Glomerular visceral epithelial cell (primary cell): ENCODE data around the gene DCDC2.
A peak's percentile ranks its signal among the peaks of the same experiment; 100 is the strongest.
"Not testable (repeated sequence)": the region's sequence is repeated elsewhere in the genome, so short reads cannot be mapped to it uniquely, and the experiment has no call there.

Source experiments
- DNase-seq: peaks from one replicate; pipeline ENCODE4 v3.0.0-alpha.2; 2016; ENCODE audit errors: extremely low spot score

DCDC2 gene

GRCh38 chr6:24357336-24358218 lies at the start of gene DCDC2:
Gene DCDC2, minus strand, starts transcription at chr6:24358059. Its CDS starts 309 bp downstream, at chr6:24357750.
- DNase-seq: peak; percentile 84

GRCh38 chr6:24405262-24405661 lies 47.4 kb upstream of the DCDC2 start:
- DNase-seq: no peak

GRCh38 chr6:24403501-24403824 lies 45.6 kb upstream of the DCDC2 start:
- no peak for DNase-seq

DNA sequence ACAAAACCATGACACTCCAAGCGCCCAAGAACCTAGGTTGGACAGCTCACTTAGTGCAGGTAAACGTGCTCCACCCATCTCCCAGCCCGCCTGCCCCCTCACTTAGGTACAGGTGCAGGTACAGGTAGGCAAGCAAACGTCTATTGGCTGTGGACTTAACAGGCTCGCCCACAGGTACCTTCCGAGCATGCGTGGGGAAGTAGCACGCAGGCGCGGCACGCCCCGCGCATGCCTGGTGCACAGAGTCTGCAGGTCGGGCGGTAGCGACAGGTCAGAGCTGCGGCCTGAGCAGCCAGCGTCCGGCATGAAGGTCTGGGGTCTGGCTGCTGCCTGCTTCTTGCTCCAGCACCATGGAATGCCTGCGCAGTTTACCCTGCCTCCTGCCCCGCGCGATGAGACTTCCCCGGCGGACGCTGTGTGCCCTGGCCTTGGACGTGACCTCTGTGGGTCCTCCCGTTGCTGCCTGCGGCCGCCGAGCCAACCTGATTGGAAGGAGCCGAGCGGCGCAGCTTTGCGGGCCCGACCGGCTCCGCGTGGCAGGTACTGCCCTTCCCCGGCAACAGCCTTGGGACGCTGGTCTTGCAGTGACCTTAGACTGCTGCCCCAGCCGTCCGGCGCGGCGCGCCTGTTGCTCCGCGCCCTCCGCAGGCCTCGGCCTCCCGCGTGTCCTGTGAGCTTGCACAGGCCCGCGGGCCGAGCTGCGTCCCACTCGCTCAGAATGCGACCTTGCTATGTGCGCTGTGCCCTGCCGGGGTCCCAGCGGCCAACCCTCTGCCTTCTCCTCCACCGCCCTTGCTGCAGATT lies 45.0 kb upstream of the DCDC2 start, which contains the start of gene MRS2:
Gene MRS2 (plus strand): TSS at position 240 of the 804 bp plus-strand sequence. CDS start 111 bp downstream, at position 351.
- peak; percentile 82 for DNase-seq

DNA sequence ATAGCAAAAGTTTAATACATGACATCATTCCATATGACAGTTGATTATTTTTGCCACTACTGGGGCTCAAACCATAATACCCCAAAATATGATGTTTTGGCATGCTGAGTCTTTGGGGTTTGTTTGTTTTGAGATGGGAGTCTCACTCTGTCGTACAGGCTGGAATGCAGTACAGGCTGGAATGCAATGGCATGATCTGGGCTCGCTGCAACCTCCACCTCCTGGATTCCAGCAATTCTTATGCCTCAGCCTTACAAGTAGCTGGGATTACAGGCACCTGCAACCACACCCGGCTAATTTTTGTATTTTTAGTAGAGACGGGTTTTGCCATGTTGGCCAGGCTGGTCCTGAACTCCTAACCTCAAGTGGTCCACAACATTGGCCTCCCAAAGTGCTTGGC lies 43.6 kb upstream of the DCDC2 start:
- DNase-seq: no peak

- DNase-seq: not testable (repeated sequence)
Observed at GRCh38 chr6:24400045-24401039, 42.5 kb upstream of the DCDC2 start.

DNA sequence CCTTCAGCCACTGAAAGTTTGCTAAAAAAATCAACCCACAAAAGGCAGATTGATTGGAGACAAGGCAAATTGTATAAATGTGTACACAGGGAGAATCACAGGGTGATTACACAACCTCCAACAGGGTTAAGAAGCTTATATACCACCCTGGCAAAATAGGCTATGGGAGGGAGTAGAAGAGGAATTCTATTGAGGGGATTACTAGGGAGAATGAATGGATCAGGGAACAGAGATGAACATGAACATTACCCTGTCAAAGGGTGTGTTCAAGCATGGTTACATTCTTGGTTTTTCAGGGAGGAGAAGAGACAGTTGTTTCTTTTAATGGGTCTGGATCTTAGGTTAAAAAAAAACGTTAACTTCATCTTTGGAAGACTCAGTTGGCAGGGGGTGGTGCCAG lies 39.8 kb upstream of the DCDC2 start:
- DNase-seq: no peak

DNA sequence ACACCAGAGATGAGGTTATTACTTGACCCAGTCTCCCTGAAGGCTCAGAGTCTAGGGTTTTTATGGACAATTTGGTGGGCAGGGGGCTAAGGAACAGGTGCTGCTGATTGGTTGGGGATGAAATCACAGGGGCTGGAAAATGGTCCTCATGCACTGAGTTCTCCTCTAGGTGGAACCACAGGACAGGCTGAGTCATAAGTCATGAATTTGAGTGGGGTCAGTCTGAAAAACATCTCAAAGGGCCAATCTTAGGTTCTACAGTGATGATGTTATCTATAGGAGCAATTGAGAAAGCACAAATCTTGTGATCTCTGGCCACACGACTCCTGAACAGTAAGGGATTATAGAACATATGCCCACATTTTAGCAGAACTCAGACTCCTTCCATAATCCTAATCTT lies 39.0 kb upstream of the DCDC2 start:
- DNase-seq: no peak

- peak; percentile 59 for DNase-seq
Observed at GRCh38 chr6:24394780-24395437, 37.0 kb upstream of the DCDC2 start.

- DNase-seq: no peak
Observed at GRCh38 chr6:24394061-24394779, 36.4 kb upstream of the DCDC2 start.

DNA sequence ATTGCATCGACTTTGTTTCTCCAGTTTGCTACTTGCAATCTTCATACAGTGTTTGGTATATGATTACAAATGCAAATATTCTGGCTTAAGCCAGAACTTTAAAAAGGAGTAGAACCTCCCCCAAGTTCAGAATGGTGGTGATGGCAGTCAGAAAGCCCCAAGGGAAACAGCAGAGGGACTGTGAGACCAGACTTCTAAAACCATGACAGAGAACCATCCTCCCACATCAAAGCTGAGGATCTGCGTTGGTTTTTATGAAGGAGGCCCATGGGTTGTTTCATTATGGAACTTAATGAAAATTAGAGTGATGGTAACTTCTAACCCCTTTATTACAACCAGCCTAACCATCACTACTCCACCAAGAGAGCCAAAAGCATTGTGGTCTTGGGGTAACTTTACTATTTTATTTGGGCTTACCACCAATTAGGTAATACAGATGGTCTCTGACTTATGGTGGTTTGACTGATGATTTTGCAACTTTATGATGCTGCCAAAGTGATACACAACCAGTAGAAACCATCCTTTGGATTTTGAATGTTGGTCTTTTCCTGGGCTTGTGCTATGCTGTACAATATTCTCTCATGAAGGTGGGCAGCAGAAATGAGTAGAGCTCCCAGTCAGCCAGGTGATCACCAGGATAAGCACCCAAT lies 34.0 kb upstream of the DCDC2 start:
- no peak for DNase-seq

- DNase-seq: no peak
Observed at GRCh38 chr6:24391208-24391607, 33.3 kb upstream of the DCDC2 start.

- no peak for DNase-seq
Observed at GRCh38 chr6:24387818-24388217, 30.0 kb upstream of the DCDC2 start.

GRCh38 chr6:24385536-24386269 lies 27.8 kb upstream of the DCDC2 start:
- peak; percentile 63 for DNase-seq

DNA sequence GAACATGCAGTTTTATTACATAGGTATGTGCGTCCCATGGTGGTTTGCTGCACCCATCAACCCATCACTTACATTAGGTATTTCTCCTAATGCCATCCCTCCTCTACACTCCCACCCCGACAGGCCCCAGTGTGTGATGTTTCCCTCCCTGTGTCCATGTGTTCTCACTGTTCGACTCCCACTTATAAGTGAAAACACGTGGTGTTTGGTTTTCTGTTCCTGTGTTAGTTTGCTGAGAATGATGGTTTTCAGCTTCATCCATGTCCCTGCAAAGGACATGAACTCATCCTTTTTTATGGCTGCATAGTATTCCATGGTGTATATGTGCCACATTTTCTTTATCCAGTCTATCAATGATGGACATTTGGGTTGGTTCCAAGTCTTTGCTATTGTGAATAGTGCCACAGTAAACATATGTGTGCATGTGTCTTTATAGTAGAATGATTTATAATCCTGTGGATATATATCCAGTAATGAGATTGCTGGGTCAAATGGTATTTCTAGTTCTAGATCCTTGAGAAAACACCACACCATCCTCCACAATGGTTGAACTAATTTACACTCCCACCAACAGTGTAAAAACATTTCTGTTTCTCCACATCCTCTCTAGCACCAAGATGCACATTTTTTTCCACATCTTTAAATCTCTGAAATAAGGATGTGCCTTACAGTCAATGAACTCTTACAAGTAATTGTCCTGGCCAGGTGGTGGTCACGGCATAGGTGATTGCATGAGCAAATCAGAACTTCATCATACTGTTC lies 26.7 kb upstream of the DCDC2 start:
- DNase-seq: not testable (repeated sequence)

GRCh38 chr6:24382891-24383494 lies 25.1 kb upstream of the DCDC2 start:
- DNase-seq: peak; percentile 80

GRCh38 chr6:24382220-24382540 lies 24.3 kb upstream of the DCDC2 start:
- DNase-seq: no peak
